GM12891 (cell line): ENCODE results near the gene KLHL40.

ENCODE experiments used
- PAX5 ChIP-seq: IDR thresholded peaks from 2 replicates; pipeline ENCODE4 v1.6.1; 2011; ENCODE audit warnings: low read length, moderate library complexity, mild to moderate bottlenecking; ENCODE audit not compliant: insufficient read depth, severe bottlenecking
- POLR2A ChIP-seq: IDR thresholded peaks from 2 replicates; pipeline ENCODE4 v1.6.1; 2011; ENCODE audit warnings: low read depth, low read length, control low read depth
- POLR2AphosphoS5 ChIP-seq: IDR thresholded peaks from 2 replicates; pipeline ENCODE4 v1.6.1; 2011; ENCODE audit warnings: low read depth, low read length, control low read depth
- TAF1 ChIP-seq: IDR thresholded peaks from 2 replicates; pipeline ENCODE4 v1.6.1; 2011; ENCODE audit warnings: low read depth, low read length, control low read depth

DNA sequence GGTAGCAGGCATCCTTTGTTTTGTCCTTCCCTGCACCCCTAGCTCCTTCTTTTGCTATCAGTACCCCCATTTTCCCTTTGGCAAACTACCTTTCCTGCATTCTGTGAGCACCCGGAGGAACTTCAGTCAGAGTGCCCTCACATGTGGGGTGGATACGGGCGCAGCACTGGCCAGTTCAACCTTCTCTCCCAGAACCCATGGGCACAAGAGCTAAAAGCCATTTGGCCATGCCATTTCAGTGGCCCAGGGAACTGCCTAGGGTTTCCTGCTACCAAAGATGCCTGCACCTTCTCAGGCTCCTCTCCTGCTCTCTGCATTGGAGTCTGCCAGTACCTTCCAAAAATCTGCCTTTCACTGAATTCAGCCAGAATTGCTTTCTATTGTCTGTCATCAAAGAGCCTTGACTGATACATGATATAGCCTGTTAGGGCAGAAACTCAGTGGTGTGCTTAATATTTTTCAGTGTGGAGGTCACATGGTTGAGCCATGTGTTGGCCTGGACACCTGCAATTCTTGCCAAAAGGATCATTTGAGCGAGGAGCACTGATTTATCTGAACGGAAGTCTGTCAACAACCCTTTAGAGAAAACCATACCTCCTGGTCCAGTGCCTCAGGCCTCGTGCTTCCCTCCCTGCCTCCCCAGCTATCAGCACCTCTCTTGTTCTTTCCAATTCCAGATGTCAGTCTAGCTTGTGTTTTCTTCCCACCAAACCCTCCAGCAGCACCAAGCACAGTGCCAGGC lies 44.2 kb downstream of the KLHL40 start:
- TF ChIP-seq POLR2A (no peak), POLR2AphosphoS5 (no peak), TAF1 (no peak), PAX5 (no peak)
